Breast epithelium (tissue), 3 donors: ENCODE results near the gene TSPAN4.

ENCODE experiments used
- CTCF ChIP-seq, 3 donors: fragments of 450-650 bp; IDR thresholded peaks; one replicate each; pipeline ENCODE4 v1.5.1; 2016 to 2017; ENCODE audit warnings: antibody characterized with exemption in 3 of 3, mild to moderate bottlenecking in 3 of 3, moderate library complexity in 3 of 3
- POLR2A ChIP-seq: fragments of 450-650 bp; IDR thresholded peaks from one replicate; pipeline ENCODE4 v1.6.1; 2016; ENCODE audit warnings: antibody characterized with exemption, mild to moderate bottlenecking, moderate library complexity
- POLR2AphosphoS5 ChIP-seq, 3 donors: sonication (generic); formaldehyde crosslinking; IDR thresholded peaks; one replicate each; pipeline ENCODE4 v1.6.1; 2017; ENCODE audit warnings: antibody characterized with exemption in 3 of 3

- TF ChIP-seq CTCF (IDR thresholded peaks at IDR 0.05): no peak
- TF ChIP-seq POLR2AphosphoS5 (IDR thresholded peaks at IDR 0.05): peak in 1 of 3 donors; percentile 37
- no peak for TF ChIP-seq POLR2A
Measured at GRCh38 chr11:829176-829846, 13.3 kb upstream of the TSPAN4 start.
